ENCODE results near the gene MEIG1.
A peak's percentile ranks its signal among the peaks of the same experiment; 100 is the strongest.
"Not testable (repeated sequence)": the region's sequence is repeated elsewhere in the genome, so short reads cannot be mapped to it uniquely, and the experiment has no call there.

The MEIG1 gene

GRCh38 chr10:14991035-14991749 is 32.0 kb downstream of the MEIG1 start:
- H3K4me3 ChIP-seq (ENCODE audit: low read depth, low read length); in situ Hi-C loops (cut with HindIII; ENCODE audit: low sequenced_read_pairs): not testable (repeated sequence)
- peak; percentile 23 for TF ChIP-seq CTCF (IDR thresholded peaks at IDR 0.05; ENCODE audit: low read depth, low read length)
- peak; percentile 38 for DNase-seq (ENCODE audit: low read depth, low spot score)

- DNase-seq (ENCODE audit: low read depth, low spot score); H3K4me3 ChIP-seq (ENCODE audit: low read depth, low read length); in situ Hi-C loops (cut with HindIII; ENCODE audit: low sequenced_read_pairs): not testable (repeated sequence)
Observed at GRCh38 chr10:14992336-14992735, 33.1 kb downstream of the MEIG1 start.

- in situ Hi-C loops (cut with HindIII; ENCODE audit: low sequenced_read_pairs); DNase-seq (ENCODE audit: low read depth, low spot score): not testable (repeated sequence)
Observed at GRCh38 chr10:14993500-14994455, 34.6 kb downstream of the MEIG1 start.

GRCh38 chr10:14995964-14996565 is 36.9 kb downstream of the MEIG1 start:
- no peak for DNase-seq (ENCODE audit: low read depth, low spot score)
- TF ChIP-seq CTCF (IDR thresholded peaks at IDR 0.05; ENCODE audit: low read depth, low read length), result no peak
- peak overlapping the region; percentile 18 for H3K4me3 ChIP-seq (ENCODE audit: low read depth, low read length)
- in situ Hi-C loops (cut with HindIII; ENCODE audit: low sequenced_read_pairs), result no loop called here

More at GRCh38 chr10:14993500-14994455, 34.6 kb downstream of the MEIG1 start:
- H3K4me3 ChIP-seq (ENCODE audit: low read depth, low read length), result not testable (repeated sequence)

GRCh38 chr10:15013530-15013929 is 54.3 kb downstream of the MEIG1 start:
- in situ Hi-C loops (cut with HindIII; ENCODE audit: low sequenced_read_pairs), result not testable (repeated sequence)

GRCh38 chr10:15015451-15015850 is 56.3 kb downstream of the MEIG1 start:
- in situ Hi-C loops (cut with HindIII; ENCODE audit: low sequenced_read_pairs), result no loop called here
- no peak overlapping the region for H3K4me3 ChIP-seq (ENCODE audit: low read depth, low read length)

More at GRCh38 chr10:15013530-15013929, 54.3 kb downstream of the MEIG1 start:
- H3K4me3 ChIP-seq (ENCODE audit: low read depth, low read length); DNase-seq (ENCODE audit: low read depth, low spot score): not testable (repeated sequence)

DNA sequence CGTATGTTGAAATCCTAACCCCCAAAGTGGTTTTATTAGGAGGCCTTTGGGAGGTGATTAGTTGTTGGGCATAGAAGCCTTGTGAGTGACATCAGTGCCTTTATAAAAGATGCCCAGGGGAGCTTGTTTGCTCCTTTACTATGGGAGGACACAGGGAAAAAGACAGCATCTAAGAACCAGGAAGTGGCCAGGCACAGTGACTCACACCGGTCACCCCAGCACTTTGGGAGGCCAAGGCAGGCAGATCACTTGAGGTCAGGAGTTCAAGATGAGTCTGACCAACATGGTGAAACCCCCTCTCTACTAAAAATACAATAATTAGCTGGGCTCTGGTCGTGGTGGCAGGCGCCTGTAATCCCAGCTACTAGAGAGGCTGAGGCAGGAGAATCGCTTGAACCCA is 61.8 kb downstream of the MEIG1 start:
- H3K4me3 ChIP-seq (ENCODE audit: low read depth, low read length); DNase-seq (ENCODE audit: low read depth, low spot score); in situ Hi-C loops (cut with HindIII; ENCODE audit: low sequenced_read_pairs): not testable (repeated sequence)

More at GRCh38 chr10:15015451-15015850, 56.3 kb downstream of the MEIG1 start:
- DNase-seq (ENCODE audit: low read depth, low spot score), result no peak
- TF ChIP-seq CTCF (IDR thresholded peaks at IDR 0.05; ENCODE audit: low read depth, low read length), result no peak

Measured in astrocyte of the spinal cord (primary cell).